Measurements from ENCODE around the gene USP43.

DNA sequence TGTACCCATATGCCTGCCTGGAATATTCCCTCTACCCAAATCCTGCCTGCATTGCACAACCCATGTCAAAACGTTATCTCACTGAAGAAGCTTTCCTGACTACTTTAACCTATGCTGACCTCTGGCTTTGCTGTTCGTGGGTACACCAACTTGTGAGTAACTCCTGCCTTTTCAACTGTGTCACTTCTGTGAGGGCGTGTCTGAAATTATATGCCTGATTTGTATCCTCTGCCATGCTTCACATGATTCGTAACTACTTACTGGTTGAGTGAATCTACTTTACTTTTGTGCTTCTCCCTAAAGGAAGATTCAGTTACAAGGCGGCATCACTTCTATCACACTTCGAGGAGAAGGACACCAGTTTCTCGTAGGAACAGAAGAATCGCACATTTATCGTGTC is 33.3 kb upstream of the USP43 start:
- TF ChIP-seq POLR2A (IDR thresholded peaks at IDR 0.05), result no peak
- TF ChIP-seq CTCF (IDR thresholded peaks at IDR 0.05 in 4 of 5, conservative IDR thresholded peaks at IDR 0.05 in 1 of 5), result no peak
